Measurements from ENCODE around the gene CEP83.

DNA sequence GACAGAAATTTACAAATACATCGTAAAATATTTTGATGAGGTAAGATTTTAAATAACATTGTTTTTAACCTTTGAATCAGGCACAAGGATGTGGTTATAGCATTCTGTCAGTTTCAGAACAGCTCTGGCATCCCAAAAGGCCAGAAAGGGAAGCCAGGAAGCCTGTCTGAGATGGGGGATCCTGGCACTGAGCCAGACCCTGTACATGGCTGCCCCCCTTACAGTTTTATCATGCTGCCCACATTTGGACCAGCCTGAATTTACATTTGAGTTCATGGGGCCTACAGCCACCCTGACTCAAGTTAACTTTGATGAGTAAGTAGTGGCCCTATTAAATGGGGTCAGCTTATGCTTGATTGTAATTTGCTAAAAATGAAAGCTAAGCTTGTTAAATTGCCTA is 155.7 kb downstream of the CEP83 start:
- TF ChIP-seq, protein P1, sequence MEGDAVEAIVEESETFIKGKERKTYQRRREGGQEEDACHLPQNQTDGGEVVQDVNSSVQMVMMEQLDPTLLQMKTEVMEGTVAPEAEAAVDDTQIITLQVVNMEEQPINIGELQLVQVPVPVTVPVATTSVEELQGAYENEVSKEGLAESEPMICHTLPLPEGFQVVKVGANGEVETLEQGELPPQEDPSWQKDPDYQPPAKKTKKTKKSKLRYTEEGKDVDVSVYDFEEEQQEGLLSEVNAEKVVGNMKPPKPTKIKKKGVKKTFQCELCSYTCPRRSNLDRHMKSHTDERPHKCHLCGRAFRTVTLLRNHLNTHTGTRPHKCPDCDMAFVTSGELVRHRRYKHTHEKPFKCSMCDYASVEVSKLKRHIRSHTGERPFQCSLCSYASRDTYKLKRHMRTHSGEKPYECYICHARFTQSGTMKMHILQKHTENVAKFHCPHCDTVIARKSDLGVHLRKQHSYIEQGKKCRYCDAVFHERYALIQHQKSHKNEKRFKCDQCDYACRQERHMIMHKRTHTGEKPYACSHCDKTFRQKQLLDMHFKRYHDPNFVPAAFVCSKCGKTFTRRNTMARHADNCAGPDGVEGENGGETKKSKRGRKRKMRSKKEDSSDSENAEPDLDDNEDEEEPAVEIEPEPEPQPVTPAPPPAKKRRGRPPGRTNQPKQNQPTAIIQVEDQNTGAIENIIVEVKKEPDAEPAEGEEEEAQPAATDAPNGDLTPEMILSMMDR (IDR thresholded peaks at IDR 0.05 in 2 of 3, conservative IDR thresholded peaks at IDR 0.05 in 1 of 3; ENCODE audit: borderline replicate concordance in 1 of 3, insufficient read depth in 1 of 3, low read depth in 2 of 3, low read length in 2 of 3): no peak
- no peak for TF ChIP-seq POLR2A (IDR thresholded peaks at IDR 0.05; ENCODE audit: borderline replicate concordance, extremely low read depth, insufficient read depth, insufficient read length)
- TF ChIP-seq CEBPB (IDR thresholded peaks at IDR 0.05; ENCODE audit: low read depth): no peak
- no peak for TF ChIP-seq POLR2AphosphoS5 (IDR thresholded peaks at IDR 0.05; ENCODE audit: low read depth, low read length)
- no peak for TF ChIP-seq SIN3A (IDR thresholded peaks at IDR 0.05; ENCODE audit: low read depth)
- TF ChIP-seq ZNF274 (IDR thresholded peaks at IDR 0.05; ENCODE audit: low read depth, low read length): no peak
- TF ChIP-seq, protein P2, sequence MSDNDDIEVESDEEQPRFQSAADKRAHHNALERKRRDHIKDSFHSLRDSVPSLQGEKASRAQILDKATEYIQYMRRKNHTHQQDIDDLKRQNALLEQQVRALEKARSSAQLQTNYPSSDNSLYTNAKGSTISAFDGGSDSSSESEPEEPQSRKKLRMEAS (IDR thresholded peaks at IDR 0.05): no peak
- no peak for TF ChIP-seq SP1 (IDR thresholded peaks at IDR 0.05; ENCODE audit: low read depth)
- TF ChIP-seq FOSL1 (IDR thresholded peaks at IDR 0.05; ENCODE audit: low read depth): no peak
- TF ChIP-seq, protein P3, sequence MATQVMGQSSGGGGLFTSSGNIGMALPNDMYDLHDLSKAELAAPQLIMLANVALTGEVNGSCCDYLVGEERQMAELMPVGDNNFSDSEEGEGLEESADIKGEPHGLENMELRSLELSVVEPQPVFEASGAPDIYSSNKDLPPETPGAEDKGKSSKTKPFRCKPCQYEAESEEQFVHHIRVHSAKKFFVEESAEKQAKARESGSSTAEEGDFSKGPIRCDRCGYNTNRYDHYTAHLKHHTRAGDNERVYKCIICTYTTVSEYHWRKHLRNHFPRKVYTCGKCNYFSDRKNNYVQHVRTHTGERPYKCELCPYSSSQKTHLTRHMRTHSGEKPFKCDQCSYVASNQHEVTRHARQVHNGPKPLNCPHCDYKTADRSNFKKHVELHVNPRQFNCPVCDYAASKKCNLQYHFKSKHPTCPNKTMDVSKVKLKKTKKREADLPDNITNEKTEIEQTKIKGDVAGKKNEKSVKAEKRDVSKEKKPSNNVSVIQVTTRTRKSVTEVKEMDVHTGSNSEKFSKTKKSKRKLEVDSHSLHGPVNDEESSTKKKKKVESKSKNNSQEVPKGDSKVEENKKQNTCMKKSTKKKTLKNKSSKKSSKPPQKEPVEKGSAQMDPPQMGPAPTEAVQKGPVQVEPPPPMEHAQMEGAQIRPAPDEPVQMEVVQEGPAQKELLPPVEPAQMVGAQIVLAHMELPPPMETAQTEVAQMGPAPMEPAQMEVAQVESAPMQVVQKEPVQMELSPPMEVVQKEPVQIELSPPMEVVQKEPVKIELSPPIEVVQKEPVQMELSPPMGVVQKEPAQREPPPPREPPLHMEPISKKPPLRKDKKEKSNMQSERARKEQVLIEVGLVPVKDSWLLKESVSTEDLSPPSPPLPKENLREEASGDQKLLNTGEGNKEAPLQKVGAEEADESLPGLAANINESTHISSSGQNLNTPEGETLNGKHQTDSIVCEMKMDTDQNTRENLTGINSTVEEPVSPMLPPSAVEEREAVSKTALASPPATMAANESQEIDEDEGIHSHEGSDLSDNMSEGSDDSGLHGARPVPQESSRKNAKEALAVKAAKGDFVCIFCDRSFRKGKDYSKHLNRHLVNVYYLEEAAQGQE (IDR thresholded peaks at IDR 0.05; ENCODE audit: low read depth): no peak
- TF ChIP-seq, protein P4, sequence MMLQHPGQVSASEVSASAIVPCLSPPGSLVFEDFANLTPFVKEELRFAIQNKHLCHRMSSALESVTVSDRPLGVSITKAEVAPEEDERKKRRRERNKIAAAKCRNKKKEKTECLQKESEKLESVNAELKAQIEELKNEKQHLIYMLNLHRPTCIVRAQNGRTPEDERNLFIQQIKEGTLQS (IDR thresholded peaks at IDR 0.05): no peak
- no peak for TF ChIP-seq JUND (IDR thresholded peaks at IDR 0.05)

Measured in HCT116 (cell line).